Ishikawa (cell line): ENCODE measurements around the gene RAMP1.

ENCODE experiments used
- CEBPB ChIP-seq: IDR thresholded peaks from 2 replicates; pipeline ENCODE4 v1.6.1; 2012
- CREB1 ChIP-seq: IDR thresholded peaks from 2 replicates; pipeline ENCODE4 v1.6.1; 2012; ENCODE audit warnings: low read depth
- EGR1 ChIP-seq: IDR thresholded peaks from 2 replicates; pipeline ENCODE4 v1.6.1; 2012
- EP300 ChIP-seq: IDR thresholded peaks from 2 replicates; pipeline ENCODE4 v1.6.1; 2012; ENCODE audit warnings: borderline replicate concordance
- FOXM1 ChIP-seq: IDR thresholded peaks from 2 replicates; pipeline ENCODE4 v1.6.1; 2012; ENCODE audit warnings: low read depth, borderline replicate concordance
- NFIC ChIP-seq: IDR thresholded peaks from 2 replicates; pipeline ENCODE4 v1.6.1; 2012
- RAD21 ChIP-seq: IDR thresholded peaks from 2 replicates; pipeline ENCODE4 v1.6.1; 2012; ENCODE audit warnings: low read depth
- REST ChIP-seq: IDR thresholded peaks from 2 replicates; pipeline ENCODE4 v1.6.1; 2012; ENCODE audit warnings: low read depth, mild to moderate bottlenecking
- TAF1 ChIP-seq: IDR thresholded peaks from 2 replicates; pipeline ENCODE4 v1.6.1; 2012; ENCODE audit warnings: low read depth, mild to moderate bottlenecking
- TCF12 ChIP-seq: IDR thresholded peaks from 2 replicates; pipeline ENCODE4 v1.6.1; 2012; ENCODE audit warnings: low read depth
- TEAD4 ChIP-seq: IDR thresholded peaks from 2 replicates; pipeline ENCODE4 v1.6.1; 2012
- USF1 ChIP-seq: IDR thresholded peaks from 2 replicates; pipeline ENCODE4 v1.6.1; 2012
- YY1 ChIP-seq: IDR thresholded peaks from 2 replicates; pipeline ENCODE4 v1.6.1; 2012; ENCODE audit warnings: low read depth
- ZBTB7A ChIP-seq: IDR thresholded peaks from 2 replicates; pipeline ENCODE4 v1.6.1; 2012; ENCODE audit warnings: low read depth
- TF ChIP-seq, protein P1 (sequence below): IDR thresholded peaks from 2 replicates; pipeline ENCODE4 v1.6.1; 2012

RAMP1 gene

DNA sequence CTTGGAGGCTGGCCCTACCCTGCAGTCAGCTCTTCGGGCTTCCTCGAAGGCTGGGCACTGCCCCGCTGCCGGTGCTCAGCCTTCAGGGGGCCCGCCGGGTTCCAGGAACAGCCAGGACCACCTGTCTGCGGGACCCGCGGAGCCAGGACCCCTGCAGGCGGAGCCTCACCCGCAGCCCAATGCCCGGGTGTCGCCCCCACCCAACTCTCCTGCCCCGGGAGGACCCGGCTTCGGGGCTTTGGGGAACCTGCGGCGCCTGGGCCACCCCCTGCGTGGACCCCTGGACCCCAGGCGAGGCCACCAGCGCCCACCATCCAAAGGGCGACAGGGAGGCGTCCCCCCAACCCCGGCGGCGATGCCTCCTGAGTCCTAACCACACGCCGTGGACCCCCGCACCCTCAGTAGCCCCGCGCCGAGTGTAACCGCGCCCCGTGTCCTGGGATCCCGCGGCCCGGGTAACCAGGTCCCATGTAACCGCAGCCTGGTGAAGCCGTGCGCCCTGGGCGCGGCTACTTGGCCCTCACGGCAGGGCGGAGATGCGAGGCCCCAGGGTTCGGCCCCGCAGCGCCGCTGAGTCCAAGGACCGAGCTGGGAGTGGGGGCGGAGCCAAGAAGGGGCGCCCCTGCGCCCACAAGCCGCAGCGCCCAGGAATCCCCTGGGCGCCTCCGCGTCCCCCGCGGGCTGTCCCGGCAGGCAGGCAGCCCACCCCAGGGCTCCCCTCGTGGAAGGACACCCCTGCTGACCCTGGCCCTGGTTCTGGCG, 96.4 kb downstream of the RAMP1 start:
- TF ChIP-seq EGR1 (no peak), CEBPB (no peak), EP300 (no peak), USF1 (no peak), CREB1 (no peak), TCF12 (no peak), TEAD4 (no peak), FOXM1 (no peak), YY1 (no peak), REST (no peak), RAD21 (no peak), TAF1 (no peak), ZBTB7A (no peak), NFIC (no peak)
- TF ChIP-seq, protein P1, sequence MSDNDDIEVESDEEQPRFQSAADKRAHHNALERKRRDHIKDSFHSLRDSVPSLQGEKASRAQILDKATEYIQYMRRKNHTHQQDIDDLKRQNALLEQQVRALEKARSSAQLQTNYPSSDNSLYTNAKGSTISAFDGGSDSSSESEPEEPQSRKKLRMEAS = no peak

GRCh38 chr2:237956402-237956736, 96.9 kb downstream of the RAMP1 start:
- TF ChIP-seq TEAD4 = no peak
- no peak for TF ChIP-seq EGR1
- no peak for TF ChIP-seq TAF1
- TF ChIP-seq, protein P1 = no peak
- TF ChIP-seq RAD21 = no peak
- no peak for TF ChIP-seq REST
- TF ChIP-seq EP300 = no peak
- no peak for TF ChIP-seq FOXM1
- no peak for TF ChIP-seq NFIC
- no peak for TF ChIP-seq USF1
- TF ChIP-seq YY1 = no peak

DNA sequence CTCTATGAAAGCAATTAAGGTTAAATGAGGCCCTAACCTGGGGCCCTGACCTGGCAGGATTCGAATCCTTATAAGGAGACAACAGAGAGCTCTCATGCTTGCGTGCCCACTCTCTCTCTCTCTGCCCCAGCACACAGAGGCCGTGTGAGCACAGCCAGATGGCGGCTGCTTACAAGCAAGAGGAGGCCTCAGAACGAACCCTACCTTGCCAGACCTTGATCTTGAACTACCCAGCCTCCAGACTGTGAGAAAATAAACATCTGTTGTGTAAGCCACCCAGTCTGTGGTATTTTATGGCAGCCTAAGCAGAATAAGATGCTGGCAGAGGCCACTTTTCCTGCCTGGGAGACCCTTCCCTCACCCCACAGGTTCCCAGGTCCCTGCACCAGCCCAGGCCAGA, 102.2 kb downstream of the RAMP1 start:
- TF ChIP-seq CEBPB = no peak
- no peak for TF ChIP-seq TCF12
- TF ChIP-seq FOXM1 = no peak
- no peak for TF ChIP-seq REST
- TF ChIP-seq EP300 = no peak
- no peak for TF ChIP-seq NFIC
- no peak for TF ChIP-seq CREB1
- TF ChIP-seq YY1 = no peak
- TF ChIP-seq RAD21 = no peak
- TF ChIP-seq USF1 = no peak
